A549 treated with AZD9567 at 1 μM for 4 hours (cell line): ENCODE data around the gene AKR1C8. TPM values are rescaled to one million over a fixed set of nuclear protein-coding genes. Genes with fewer than 3 reads are reported as not detected.

Experiments used
- total RNA-seq: library from RNA; stranded (reverse); fragments of 200-300 nt; extraction: Qiagen RNA extraction; gene quantifications from 5 replicates; pipeline ENCODE4 v1.2.3, GENCODE V29; 2022; ENCODE audit not compliant: insufficient read depth

The AKR1C8 gene
- total RNA-seq: 0.10 to 0.14 TPM (median 0.12 TPM) in 4 of 5 replicates, not detected in the other

DNA sequence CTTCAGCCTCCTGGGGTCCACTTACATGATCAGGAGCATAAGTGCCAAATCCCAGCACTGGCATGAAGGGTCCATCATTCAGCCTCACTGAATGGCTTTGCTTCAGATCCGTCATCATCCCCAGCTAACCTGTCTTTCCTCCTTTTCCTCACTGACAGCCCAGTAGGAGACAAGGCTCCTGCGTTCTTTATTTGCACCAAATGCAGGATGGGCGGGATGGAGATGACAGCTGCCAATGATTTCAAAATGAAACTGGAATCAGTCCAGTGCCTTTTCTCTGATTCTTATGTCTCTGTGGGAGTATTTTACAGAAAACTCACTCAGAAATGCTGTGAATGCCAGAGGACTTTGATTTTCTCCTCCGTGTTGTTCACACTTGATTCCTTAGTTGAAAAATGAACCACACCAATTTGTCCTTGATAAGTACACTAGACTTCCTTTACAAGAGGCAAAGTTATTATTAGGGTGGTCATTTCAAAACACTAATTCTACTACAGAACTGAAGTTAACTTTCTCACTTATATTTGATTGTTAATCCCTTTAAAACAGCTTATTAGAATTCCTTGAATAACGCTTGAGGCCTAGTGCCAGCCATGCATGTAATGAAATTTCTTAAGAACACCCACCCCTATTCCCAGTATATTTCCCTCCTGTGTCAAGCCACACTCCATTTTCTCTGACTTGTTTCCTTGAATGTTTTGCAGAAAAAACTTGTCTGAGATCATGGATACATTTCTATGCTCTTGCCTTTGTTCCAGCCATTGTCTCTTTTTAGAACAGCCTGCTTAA is at the start of gene AKR1C8:
Gene AKR1C8 (minus strand): TSS at position 164 of the 789 bp plus-strand sequence. CDS start 46 bp downstream, at position 118.

DNA sequence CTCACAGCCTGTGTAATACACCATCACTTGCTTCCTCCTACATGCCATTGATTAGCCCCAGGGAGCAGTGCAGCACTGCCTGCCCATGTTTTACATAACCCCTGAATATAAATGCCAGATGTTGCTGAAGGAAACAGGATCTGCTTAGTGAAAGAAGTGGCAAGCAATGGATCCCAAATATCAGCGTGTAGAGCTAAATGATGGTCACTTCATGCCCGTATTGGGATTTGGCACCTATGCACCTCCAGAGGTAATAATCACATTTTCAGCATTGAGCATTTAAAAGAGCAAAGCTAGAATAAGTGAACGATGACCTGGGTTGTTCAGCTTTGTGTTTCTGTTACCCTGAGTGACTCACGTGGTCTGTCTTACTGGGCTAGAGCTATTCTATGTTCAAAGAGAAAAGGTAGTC is 11.8 kb upstream of the AKR1C8 start, which contains the start of gene AKR1C4:
Gene AKR1C4 (plus strand): TSS at position 136 of the 412 bp plus-strand sequence. CDS start 31 bp downstream, at position 167.

Other genes with a start within 250 kb of the AKR1C8 start
- gene AKR1C1, start 221.7 kb downstream of the AKR1C8 start, total RNA-seq: 469 to 596 TPM (median 558 TPM) in 5 replicates
- gene AKR1C2, start 181.3 kb downstream of the AKR1C8 start, total RNA-seq: 3,087 to 4,133 TPM (median 3,375 TPM) in 5 replicates
- 1,050 to 1,184 TPM (median 1,129 TPM) in 5 replicates for gene AKR1C3, start 90.7 kb downstream of the AKR1C8 start, total RNA-seq
- gene AKR1C4, start 11.7 kb upstream of the AKR1C8 start, total RNA-seq: 0.17 to 0.41 TPM (median 0.27 TPM) in 4 of 5 replicates, not detected in the other
- gene UCN3, start 179.8 kb upstream of the AKR1C8 start, total RNA-seq: not detected in 5 replicates
- gene TUBAL3, start 219.7 kb upstream of the AKR1C8 start, total RNA-seq: 0.18 to 1.8 TPM (median 0.29 TPM) in 5 replicates
- 38.5 to 67.6 TPM (median 47.0 TPM) in 5 replicates for gene NET1, start 227.4 kb upstream of the AKR1C8 start, total RNA-seq